ENCODE results near the gene ZFYVE28. TPM values are rescaled to one million over a fixed set of nuclear protein-coding genes. Genes with fewer than 3 reads are reported as not detected.

ZFYVE28 gene
- total RNA-seq, 1 donor from 2014 or later = 0.39 TPM

GRCh38 chr4:2416564-2417225, 1.8 kb downstream of the ZFYVE28 start:
- no peak overlapping the region for H3K27ac ChIP-seq
- peaks cover 98% of the 10 kb centered on the region for H3K27me3 ChIP-seq
- H3K4me3 ChIP-seq = peak overlapping the region; percentile 51
- no peaks in the 10 kb centered on the region for H3K36me3 Mint-ChIP-seq
- H2AFZ ChIP-seq (replicated peaks) = peak overlapping the region; percentile 66
- no peaks in the 10 kb centered on the region for H3K79me2 ChIP-seq (ENCODE audit: low read depth)
- DNase-seq (ENCODE audit: low spot score) = peak; percentile 76
- H3K36me3 ChIP-seq = no peaks in the 10 kb centered on the region
- H3K4me1 ChIP-seq = peaks cover 15% of the 10 kb centered on the region
- H4K20me1 ChIP-seq (ENCODE audit: low read depth) = peaks cover 32% of the 10 kb centered on the region
- no peak overlapping the region for H3K27ac Mint-ChIP-seq
- H3F3A ChIP-seq (ENCODE audit: low read depth) = peaks cover 32% of the 10 kb centered on the region
- no peaks in the 10 kb centered on the region for H3K9me3 ChIP-seq (ENCODE audit: low read depth)
- peak overlapping the region; percentile 79 for H3K4me3 Mint-ChIP-seq
- H3K4me1 Mint-ChIP-seq = peaks cover 24% of the 10 kb centered on the region
- H3K9ac ChIP-seq = no peak overlapping the region
- TF ChIP-seq, protein P1, sequence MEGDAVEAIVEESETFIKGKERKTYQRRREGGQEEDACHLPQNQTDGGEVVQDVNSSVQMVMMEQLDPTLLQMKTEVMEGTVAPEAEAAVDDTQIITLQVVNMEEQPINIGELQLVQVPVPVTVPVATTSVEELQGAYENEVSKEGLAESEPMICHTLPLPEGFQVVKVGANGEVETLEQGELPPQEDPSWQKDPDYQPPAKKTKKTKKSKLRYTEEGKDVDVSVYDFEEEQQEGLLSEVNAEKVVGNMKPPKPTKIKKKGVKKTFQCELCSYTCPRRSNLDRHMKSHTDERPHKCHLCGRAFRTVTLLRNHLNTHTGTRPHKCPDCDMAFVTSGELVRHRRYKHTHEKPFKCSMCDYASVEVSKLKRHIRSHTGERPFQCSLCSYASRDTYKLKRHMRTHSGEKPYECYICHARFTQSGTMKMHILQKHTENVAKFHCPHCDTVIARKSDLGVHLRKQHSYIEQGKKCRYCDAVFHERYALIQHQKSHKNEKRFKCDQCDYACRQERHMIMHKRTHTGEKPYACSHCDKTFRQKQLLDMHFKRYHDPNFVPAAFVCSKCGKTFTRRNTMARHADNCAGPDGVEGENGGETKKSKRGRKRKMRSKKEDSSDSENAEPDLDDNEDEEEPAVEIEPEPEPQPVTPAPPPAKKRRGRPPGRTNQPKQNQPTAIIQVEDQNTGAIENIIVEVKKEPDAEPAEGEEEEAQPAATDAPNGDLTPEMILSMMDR (IDR thresholded peaks at IDR 0.05) = no peak
- TF ChIP-seq EZH2phosphoT487 (IDR thresholded peaks at IDR 0.05) (peak; percentile 88), EZH2 (IDR thresholded peaks at IDR 0.05) (peak; percentile 97)
- no peaks in the 10 kb centered on the region for H3K9me3 Mint-ChIP-seq
- H3K4me2 ChIP-seq = peak overlapping the region; percentile 87
- H3K27me3 Mint-ChIP-seq (ENCODE audit: insufficient read depth, low read depth) = peaks cover 70% of the 10 kb centered on the region

GRCh38 chr4:2415881-2416563, 2.4 kb downstream of the ZFYVE28 start:
- DNase-seq (ENCODE audit: low spot score) = peak; percentile 6
- H3K4me2 ChIP-seq = peak overlapping the region; percentile 87
- no peak overlapping the region for H3K27ac ChIP-seq
- H4K20me1 ChIP-seq (ENCODE audit: low read depth) = peaks cover 32% of the 10 kb centered on the region
- H3K36me3 ChIP-seq = no peaks in the 10 kb centered on the region
- no peak overlapping the region for H3K27ac Mint-ChIP-seq
- H3K9ac ChIP-seq = no peak overlapping the region
- TF ChIP-seq EZH2phosphoT487 (IDR thresholded peaks at IDR 0.05) (no peak), EZH2 (IDR thresholded peaks at IDR 0.05) (peak; percentile 81)
- TF ChIP-seq, protein P1 (IDR thresholded peaks at IDR 0.05) = no peak
- no peaks in the 10 kb centered on the region for H3K9me3 ChIP-seq (ENCODE audit: low read depth)
- H3K36me3 Mint-ChIP-seq = no peaks in the 10 kb centered on the region
- H3K4me3 ChIP-seq = peak overlapping the region; percentile 51
- H3K9me3 Mint-ChIP-seq = no peaks in the 10 kb centered on the region
- H3K79me2 ChIP-seq (ENCODE audit: low read depth) = no peaks in the 10 kb centered on the region
- H3F3A ChIP-seq (ENCODE audit: low read depth) = peaks cover 32% of the 10 kb centered on the region
- peaks cover 97% of the 10 kb centered on the region for H3K27me3 ChIP-seq
- peaks cover 24% of the 10 kb centered on the region for H3K4me1 Mint-ChIP-seq
- H2AFZ ChIP-seq (replicated peaks) = no peak overlapping the region
- peak overlapping the region; percentile 79 for H3K4me3 Mint-ChIP-seq
- peaks cover 74% of the 10 kb centered on the region for H3K27me3 Mint-ChIP-seq (ENCODE audit: insufficient read depth, low read depth)
- H3K4me1 ChIP-seq = peaks cover 15% of the 10 kb centered on the region

DNA sequence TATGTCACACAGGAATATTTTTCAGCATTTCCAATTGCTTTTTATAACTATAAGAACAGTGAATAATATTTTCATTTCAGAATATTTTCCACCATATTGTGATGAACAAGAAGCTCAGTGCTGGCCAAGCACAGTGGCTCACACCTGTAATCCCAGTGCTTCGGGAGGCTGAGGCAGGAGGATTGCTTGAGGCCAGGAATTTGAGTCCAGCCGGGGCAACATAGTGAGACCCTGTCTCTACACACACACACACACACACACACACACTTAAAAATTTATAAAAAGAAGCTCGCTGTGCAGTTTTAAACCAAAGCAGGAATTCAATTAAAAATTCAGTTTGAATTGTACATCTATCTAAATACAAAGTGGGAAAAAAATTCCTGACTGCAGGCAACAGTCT, 3.2 kb downstream of the ZFYVE28 start:
- Mint-ChIP-seq H3K27me3 (ENCODE audit: insufficient read depth, low read depth) (peaks cover 69% of the 10 kb centered on the region), H3K4me1 (peaks cover 24% of the 10 kb centered on the region), H3K4me3 (peak overlapping the region; percentile 6), H3K36me3 (no peaks in the 10 kb centered on the region), H3K9me3 (no peaks in the 10 kb centered on the region), H3K27ac (no peak overlapping the region)
- TF ChIP-seq, protein P1 (IDR thresholded peaks at IDR 0.05) = no peak
- TF ChIP-seq EZH2 (IDR thresholded peaks at IDR 0.05) (no peak), EZH2phosphoT487 (IDR thresholded peaks at IDR 0.05) (no peak)
- Histone ChIP-seq H3K9me3 (ENCODE audit: low read depth) (no peaks in the 10 kb centered on the region), H3K4me1 (peaks cover 15% of the 10 kb centered on the region), H4K20me1 (ENCODE audit: low read depth) (peaks cover 32% of the 10 kb centered on the region), H2AFZ (replicated peaks) (no peak overlapping the region), H3K4me2 (no peak overlapping the region), H3K27ac (no peak overlapping the region), H3K36me3 (no peaks in the 10 kb centered on the region), H3K27me3 (peaks cover 89% of the 10 kb centered on the region), H3K4me3 (no peak overlapping the region), H3F3A (ENCODE audit: low read depth) (peaks cover 32% of the 10 kb centered on the region), H3K79me2 (ENCODE audit: low read depth) (no peaks in the 10 kb centered on the region), H3K9ac (no peak overlapping the region)
- no peak for DNase-seq (ENCODE audit: low spot score)
